Measurements from ENCODE around the gene PTRHD1.

Gene PTRHD1

DNA sequence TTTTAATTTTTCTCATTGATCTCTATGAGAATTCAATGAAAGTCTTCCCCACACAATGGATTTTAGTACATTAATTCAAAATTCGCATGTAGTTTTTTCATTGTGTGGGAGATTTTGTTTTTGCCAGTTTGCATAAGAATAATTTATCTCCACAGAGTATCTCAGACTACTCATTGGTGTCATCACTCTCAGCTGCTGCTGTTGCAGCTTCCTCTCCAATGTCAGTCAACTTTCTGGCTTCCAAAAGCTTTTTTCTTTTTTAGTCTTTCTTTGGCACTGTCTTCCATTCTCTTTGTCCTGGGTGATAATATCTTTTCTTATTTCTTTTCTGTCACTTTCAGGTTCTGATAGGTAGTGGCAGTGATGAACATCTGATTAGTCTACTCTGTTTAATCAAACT lies 50.5 kb downstream of the PTRHD1 start:
- no peak overlapping the region for H3K4me3 ChIP-seq (replicated peaks; ENCODE audit: low read depth, low read length)
- TF ChIP-seq CTCF (IDR thresholded peaks at IDR 0.05; ENCODE audit: low read length, missing control alignments): no peak
- no peak for DNase-seq (ENCODE audit: low read depth)

- H3K4me3 ChIP-seq (replicated peaks; ENCODE audit: low read depth, low read length): no peak overlapping the region
- DNase-seq (ENCODE audit: low read depth): no peak
- no peak for TF ChIP-seq CTCF (IDR thresholded peaks at IDR 0.05; ENCODE audit: low read length, missing control alignments)
Observed at GRCh38 chr2:24740142-24740541, 53.0 kb downstream of the PTRHD1 start.
